Measurements from ENCODE around the gene STAP1. TPM values are rescaled to one million over a fixed set of nuclear protein-coding genes. Genes with fewer than 3 reads are reported as not detected.

STAP1 gene
- total RNA-seq, 4 donors from 2014 or later = 0.42 to 0.44 TPM; not detected in 2

- no peaks in the 10 kb centered on the region for H3K4me1 ChIP-seq
- no peak for TF ChIP-seq EP300 (IDR thresholded peaks at IDR 0.05)
- TF ChIP-seq POLR2A (IDR thresholded peaks at IDR 0.05) = no peak
- no peak for TF ChIP-seq CTCF (IDR thresholded peaks at IDR 0.05)
- no peaks in the 10 kb centered on the region for H3K36me3 ChIP-seq
- no peaks in the 10 kb centered on the region for H3K9me3 ChIP-seq
- H3K27ac ChIP-seq = no peak overlapping the region
- DNase-seq (ENCODE audit: low spot score in 2 of 2) = no peak
- 57% methylated on average over 8 of the region's 8 CpGs for WGBS, 2 donors
- H3K4me3 ChIP-seq = no peak overlapping the region
- no peaks in the 10 kb centered on the region for H3K27me3 ChIP-seq
These were observed 22.8 kb downstream of the STAP1 start for GRCh38 chr4:67581208-67581857.

GRCh38 chr4:67581913-67582312 lies 23.4 kb downstream of the STAP1 start:
- DNase-seq (ENCODE audit: low spot score in 2 of 2) = no peak
- Histone ChIP-seq H3K4me3 (no peak overlapping the region), H3K4me1 (no peaks in the 10 kb centered on the region), H3K9me3 (no peaks in the 10 kb centered on the region), H3K27ac (no peak overlapping the region), H3K36me3 (no peaks in the 10 kb centered on the region), H3K27me3 (no peaks in the 10 kb centered on the region)
- WGBS, 2 donors = 48 to 49% methylated on average over 2 of the region's 2 CpGs
- no peak for TF ChIP-seq POLR2A (IDR thresholded peaks at IDR 0.05)
- TF ChIP-seq EP300 (IDR thresholded peaks at IDR 0.05) = no peak
- TF ChIP-seq CTCF (IDR thresholded peaks at IDR 0.05) = no peak

GRCh38 chr4:67584496-67584895 lies 26.0 kb downstream of the STAP1 start:
- Histone ChIP-seq H3K4me3 (no peak overlapping the region), H3K27me3 (no peaks in the 10 kb centered on the region), H3K4me1 (no peaks in the 10 kb centered on the region), H3K27ac (no peak overlapping the region), H3K9me3 (no peaks in the 10 kb centered on the region), H3K36me3 (no peaks in the 10 kb centered on the region)
- no peak for DNase-seq (ENCODE audit: low spot score in 2 of 2)
- no peak for TF ChIP-seq POLR2A (IDR thresholded peaks at IDR 0.05)
- TF ChIP-seq CTCF (IDR thresholded peaks at IDR 0.05) = no peak
- TF ChIP-seq EP300 (IDR thresholded peaks at IDR 0.05) = no peak

- Histone ChIP-seq H3K36me3 (no peaks in the 10 kb centered on the region), H3K27me3 (no peaks in the 10 kb centered on the region), H3K9me3 (no peaks in the 10 kb centered on the region), H3K4me1 (no peaks in the 10 kb centered on the region), H3K27ac (no peak overlapping the region), H3K4me3 (no peak overlapping the region)
- TF ChIP-seq EP300 (IDR thresholded peaks at IDR 0.05) (no peak), CTCF (IDR thresholded peaks at IDR 0.05) (no peak), POLR2A (IDR thresholded peaks at IDR 0.05) (no peak)
- WGBS, 2 donors = 94 to 96% methylated on average over 3 of the region's 3 CpGs
- no peak for DNase-seq (ENCODE audit: low spot score in 2 of 2)
These were observed 28.6 kb downstream of the STAP1 start for GRCh38 chr4:67587156-67587555.

- no peaks in the 10 kb centered on the region for H3K36me3 ChIP-seq
- H3K27me3 ChIP-seq = no peaks in the 10 kb centered on the region
- H3K9me3 ChIP-seq = no peaks in the 10 kb centered on the region
- 42 to 48% methylated on average over 2 of the region's 2 CpGs for WGBS, 2 donors
- TF ChIP-seq POLR2A (IDR thresholded peaks at IDR 0.05) (no peak), CTCF (IDR thresholded peaks at IDR 0.05) (no peak), EP300 (IDR thresholded peaks at IDR 0.05) (no peak)
- H3K4me1 ChIP-seq = no peaks in the 10 kb centered on the region
- DNase-seq (ENCODE audit: low spot score in 2 of 2) = no peak
- H3K27ac ChIP-seq = no peak overlapping the region
- H3K4me3 ChIP-seq = no peak overlapping the region
These were observed 35.2 kb downstream of the STAP1 start for GRCh38 chr4:67593741-67594175.
